Hepatic stellate cell (primary cell): ENCODE measurements around the gene GAPDH.
A peak's percentile ranks its signal among the peaks of the same experiment; 100 is the strongest.
"Not testable (repeated sequence)": the region's sequence is repeated elsewhere in the genome, so short reads cannot be mapped to it uniquely, and the experiment has no call there.

Experiments used
- DNase-seq: peaks from one replicate; pipeline ENCODE4 v3.0.0; 2011; ENCODE audit warnings: low spot score

GAPDH gene

GRCh38 chr12:6546016-6546415, 11.7 kb downstream of the GAPDH start:
- no peak for DNase-seq

- no peak for DNase-seq
Measured at GRCh38 chr12:6547566-6547965, 13.2 kb downstream of the GAPDH start.

- DNase-seq: peak; percentile 83
Measured at GRCh38 chr12:6547987-6548386, 13.7 kb downstream of the GAPDH start.

- no peak for DNase-seq
Measured at GRCh38 chr12:6548556-6548955, 14.2 kb downstream of the GAPDH start.

- DNase-seq: peak; percentile 77
Measured at GRCh38 chr12:6548966-6549683, 14.8 kb downstream of the GAPDH start.

GRCh38 chr12:6549684-6550151, 15.4 kb downstream of the GAPDH start:
- no peak for DNase-seq

- DNase-seq: no peak
Measured at GRCh38 chr12:6550294-6551062, 16.2 kb downstream of the GAPDH start.

- DNase-seq: peak; percentile 58
Measured at GRCh38 chr12:6551063-6551461, 16.7 kb downstream of the GAPDH start.

- peak; percentile 77 for DNase-seq
Measured at GRCh38 chr12:6551496-6552139, 17.3 kb downstream of the GAPDH start.

- DNase-seq: peak; percentile 60
Measured at GRCh38 chr12:6552140-6552551, 17.8 kb downstream of the GAPDH start.

- peak; percentile 88 for DNase-seq
Measured at GRCh38 chr12:6553051-6553868, 18.9 kb downstream of the GAPDH start.

GRCh38 chr12:6554168-6555017, 20.1 kb downstream of the GAPDH start:
- DNase-seq: peak; percentile 82

- no peak for DNase-seq
Measured at GRCh38 chr12:6555018-6555691, 20.8 kb downstream of the GAPDH start.

- not testable (repeated sequence) for DNase-seq
Measured at GRCh38 chr12:6556496-6556817, 22.1 kb downstream of the GAPDH start.

GRCh38 chr12:6556857-6557256, 22.5 kb downstream of the GAPDH start:
- no peak for DNase-seq

- not testable (repeated sequence) for DNase-seq
Measured at GRCh38 chr12:6558014-6558760, 23.9 kb downstream of the GAPDH start.

- no peak for DNase-seq
Measured at GRCh38 chr12:6559500-6559899, 25.2 kb downstream of the GAPDH start.

- no peak for DNase-seq
Measured at GRCh38 chr12:6560501-6561205, 26.3 kb downstream of the GAPDH start.

GRCh38 chr12:6562881-6563280, 28.6 kb downstream of the GAPDH start:
- no peak for DNase-seq
